HCT116 (cell line): Measurements from ENCODE around the gene THEMIS2. TPM values are rescaled to one million over a fixed set of nuclear protein-coding genes. Genes with fewer than 3 reads are reported as not detected.

Experiments used
- ATAC-seq: fragments of 200-7000 bp; cut with Tn5 transposase; 2 replicates; pipeline ENCODE4 v1.9.1; 2020; ENCODE audit warnings: mild to moderate bottlenecking, moderate library complexity
- BruUV-seq: library from RNA; stranded (reverse); fragments of 400-500 nt; replicated peaks from 2 replicates; lab custom pipeline; 2021; lab: Mats Ljungman, UMichigan
- CTCF ChIA-PET: fragments of 300-600 bp; sonication (Branson Sonifier 250); formaldehyde crosslinking; loops from one replicate; lab custom pipeline; 2021; ENCODE audit warnings: antibody characterized with exemption; lab: Charles Lee
- POLR2A ChIA-PET: fragments of 300-600, 350-600 bp; sonication (Branson Sonifier 250); formaldehyde crosslinking; loops from one replicate; lab custom pipeline; 2021; ENCODE audit warnings: antibody characterized with exemption; lab: Charles Lee
- RAD21 ChIA-PET, 2 experiments: fragments of 300-600 bp; sonication (Branson Sonifier 250); formaldehyde crosslinking; loops; one replicate each; lab custom pipeline; 2023; ENCODE audit warnings: low total read pairs in 2 of 2; ENCODE audit not compliant: uncharacterized antibody in 2 of 2, unreplicated experiment in 2 of 2, low non-redundant PET in 1 of 2; lab: Charles Lee
- DNase-seq: peaks from one replicate; pipeline ENCODE4 v3.0.0-alpha.2; 2010; ENCODE audit warnings: low read depth, low spot score
- H2AFZ ChIP-seq: fragments of 200-600 bp; shearing (Covaris generic), sonication (generic); 2 replicates; pipeline ENCODE4 v1.6.1; 2017; ENCODE audit warnings: low read depth, mixed run types, mixed read lengths, antibody characterized with exemption, low read length; ENCODE audit not compliant: poor library complexity, severe bottlenecking
- H3K27ac ChIP-seq: 2 replicates; pipeline ENCODE4 v1.5.1; 2012; ENCODE audit warnings: low read depth, low read length
- H3K27me3 ChIP-seq: fragments of 200-600 bp; sonication (generic); 2 replicates; pipeline ENCODE4 v1.6.1; 2016; ENCODE audit warnings: mixed run types, low read length, mixed read lengths; ENCODE audit not compliant: insufficient read depth
- H3K36me3 ChIP-seq, 2 experiments: fragments of 200-500 bp in 1 of 2; fragments of 200-600 bp in 1 of 2; sonication (Bioruptor generic) in 1 of 2; sonication (generic) in 1 of 2; 2 replicates each; pipeline versions ENCODE4 v1.5.1 to v1.6.1; 2014 to 2016; ENCODE audit warnings: low read length in 2 of 2, inconsistent platforms in 1 of 2, mixed read lengths in 1 of 2, mixed run types in 1 of 2; ENCODE audit not compliant: insufficient read depth in 2 of 2, control insufficient read depth in 1 of 2
- H3K4me1 ChIP-seq, 2 experiments: fragments of 200-600 bp in 1 of 2; sonication (generic) in 1 of 2; 2 replicates each; pipeline versions ENCODE4 v1.5.1 to v1.6.1; 2012 to 2017; ENCODE audit warnings: low read length in 2 of 2, inconsistent platforms in 1 of 2, mild to moderate bottlenecking in 1 of 2, mixed read lengths in 1 of 2, mixed run types in 1 of 2, moderate library complexity in 1 of 2; ENCODE audit not compliant: insufficient read depth in 2 of 2, control insufficient read depth in 1 of 2
- H3K4me2 ChIP-seq: fragments of 200-600 bp; sonication (generic); 2 replicates; pipeline ENCODE4 v1.6.1; 2017; ENCODE audit warnings: mixed run types, low read length, mixed read lengths
- H3K4me3 ChIP-seq, 2 experiments: fragments of 200-600 bp in 1 of 2; sonication (generic) in 1 of 2; replicated peaks in 1 of 2; 2 replicates each; pipeline ENCODE4 v1.5.1; 2011 to 2016; ENCODE audit warnings: low read length in 2 of 2, control low read depth in 1 of 2, low read depth in 1 of 2, mild to moderate bottlenecking in 1 of 2, mixed read lengths in 1 of 2, mixed run types in 1 of 2
- H3K79me2 ChIP-seq: fragments of 200-600 bp; sonication (generic); 2 replicates; pipeline ENCODE4 v1.6.1; 2017; ENCODE audit warnings: mild to moderate bottlenecking, mixed run types, low read length, moderate library complexity, mixed read lengths; ENCODE audit not compliant: insufficient read depth
- H3K9ac ChIP-seq: fragments of 200-600 bp; sonication (generic); 2 replicates; pipeline ENCODE4 v1.6.1; 2016; ENCODE audit warnings: low read length, mixed read lengths
- H3K9me2 ChIP-seq: fragments of 200-600 bp; sonication (generic), shearing (Covaris generic); 2 replicates; pipeline ENCODE4 v1.6.1; 2017; ENCODE audit warnings: mixed run types, mild to moderate bottlenecking, moderate library complexity; ENCODE audit not compliant: insufficient read depth
- H3K9me3 ChIP-seq, 2 experiments: fragments of 200-500 bp in 1 of 2; fragments of 200-600 bp in 1 of 2; sonication (Bioruptor generic) in 1 of 2; sonication (generic) in 1 of 2; 2 replicates each; pipeline ENCODE4 v1.6.1; 2014 to 2017; ENCODE audit warnings: low read length in 2 of 2, mixed read lengths in 2 of 2, inconsistent platforms in 1 of 2, low read depth in 1 of 2, mild to moderate bottlenecking in 1 of 2, mixed run types in 1 of 2, moderate library complexity in 1 of 2; ENCODE audit not compliant: control insufficient read depth in 1 of 2, insufficient read depth in 1 of 2
- H4K20me1 ChIP-seq: fragments of 200-600 bp; sonication (generic), shearing (Covaris generic); 2 replicates; pipeline ENCODE4 v1.6.1; 2017; ENCODE audit warnings: mixed run types, mild to moderate bottlenecking, moderate library complexity; ENCODE audit not compliant: insufficient read depth
- CBX3 ChIP-seq: IDR thresholded peaks from 2 replicates; pipeline ENCODE4 v1.6.1; 2012; ENCODE audit warnings: low read depth
- CEBPB ChIP-seq: IDR thresholded peaks from 2 replicates; pipeline ENCODE4 v1.6.1; 2012; ENCODE audit warnings: low read depth
- ELF1 ChIP-seq: IDR thresholded peaks from 2 replicates; pipeline ENCODE4 v1.6.1; 2012; ENCODE audit warnings: low read depth, borderline replicate concordance
- EZH2phosphoT487 ChIP-seq: fragments of 200-600 bp; IDR thresholded peaks from 2 replicates; pipeline ENCODE4 v1.6.1; 2018; ENCODE audit warnings: antibody characterized with exemption, borderline replicate concordance
- FOSL1 ChIP-seq: IDR thresholded peaks from 2 replicates; pipeline ENCODE4 v1.6.1; 2012; ENCODE audit warnings: low read depth
- JUND ChIP-seq: IDR thresholded peaks from 2 replicates; pipeline ENCODE4 v1.6.1; 2012
- POLR2A ChIP-seq: IDR thresholded peaks from 2 replicates; pipeline ENCODE4 v1.7.0; 2011; ENCODE audit warnings: borderline replicate concordance; ENCODE audit not compliant: insufficient read depth, insufficient read length; ENCODE audit errors: extremely low read depth
- POLR2AphosphoS5 ChIP-seq: IDR thresholded peaks from 2 replicates; pipeline ENCODE4 v1.6.1; 2011; ENCODE audit warnings: mild to moderate bottlenecking, low read depth, low read length, moderate library complexity
- RAD21 ChIP-seq: IDR thresholded peaks from 2 replicates; pipeline ENCODE4 v1.6.1; 2012; ENCODE audit warnings: low read depth, mild to moderate bottlenecking
- SIN3A ChIP-seq: IDR thresholded peaks from 2 replicates; pipeline ENCODE4 v1.6.1; 2012; ENCODE audit warnings: low read depth
- SP1 ChIP-seq: IDR thresholded peaks from 2 replicates; pipeline ENCODE4 v1.6.1; 2012; ENCODE audit warnings: low read depth
- SRF ChIP-seq: IDR thresholded peaks from 2 replicates; pipeline ENCODE4 v1.6.1; 2012; ENCODE audit warnings: low read depth
- intact Hi-C: fragments of 100-400 bp; cut with micrococcal nuclease; formaldehyde crosslinking; loops from 2 replicates; pipeline ENCODE4 v1.10.0; 2022
- total RNA-seq: library from RNA; stranded (reverse); gene quantifications from one replicate; pipeline ENCODE4 v1.2.1, GENCODE V29; 2021; ENCODE audit not compliant: unreplicated experiment
- TF ChIP-seq, protein P1 (sequence below): IDR thresholded peaks from 2 replicates; pipeline ENCODE4 v1.6.1; 2012
- TF ChIP-seq, protein P2 (sequence below): IDR thresholded peaks from 2 replicates; pipeline ENCODE4 v1.6.1; 2012
- TF ChIP-seq, protein P3 (sequence below): IDR thresholded peaks from 2 replicates; pipeline ENCODE4 v1.6.1; 2011; ENCODE audit warnings: mild to moderate bottlenecking, low read length, moderate library complexity; ENCODE audit not compliant: insufficient replicate concordance; ENCODE audit errors: extremely low read depth

The THEMIS2 gene
- total RNA-seq, 1 experiment from 2014 or later, result 8.0 TPM

DNA sequence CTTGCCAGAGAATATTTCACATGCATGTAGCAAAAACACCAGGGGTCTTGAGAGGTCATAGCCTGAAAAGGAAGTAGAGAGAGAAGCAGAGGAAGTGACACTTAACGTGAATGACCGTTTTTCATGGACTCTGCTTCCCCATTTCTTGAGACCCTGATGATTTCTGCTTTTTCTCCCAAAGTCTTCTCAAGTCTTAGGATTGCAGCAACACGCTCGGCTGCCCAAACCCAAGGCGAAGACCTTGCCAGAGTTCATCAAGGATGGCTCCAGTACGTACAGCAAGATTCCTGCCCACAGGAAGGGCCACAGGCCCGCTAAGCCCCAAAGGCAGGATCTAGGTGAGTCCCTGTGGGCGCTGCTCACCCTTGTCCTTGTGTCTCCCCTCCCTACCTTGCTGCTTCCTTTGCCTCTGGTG lies 12.8 kb downstream of the THEMIS2 start:
- no peaks in the 10 kb centered on the region for H3K9me3 ChIP-seq
- H2AFZ ChIP-seq, result no peak overlapping the region
- DNase-seq, result no peak
- ATAC-seq, result no peak
- TF ChIP-seq SP1 (no peak), POLR2AphosphoS5 (no peak), RAD21 (no peak), CEBPB (no peak), ELF1 (no peak), POLR2A (no peak), CBX3 (no peak), JUND (no peak), SIN3A (no peak)
- TF ChIP-seq, protein P1, sequence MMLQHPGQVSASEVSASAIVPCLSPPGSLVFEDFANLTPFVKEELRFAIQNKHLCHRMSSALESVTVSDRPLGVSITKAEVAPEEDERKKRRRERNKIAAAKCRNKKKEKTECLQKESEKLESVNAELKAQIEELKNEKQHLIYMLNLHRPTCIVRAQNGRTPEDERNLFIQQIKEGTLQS, result no peak
- TF ChIP-seq, protein P2, sequence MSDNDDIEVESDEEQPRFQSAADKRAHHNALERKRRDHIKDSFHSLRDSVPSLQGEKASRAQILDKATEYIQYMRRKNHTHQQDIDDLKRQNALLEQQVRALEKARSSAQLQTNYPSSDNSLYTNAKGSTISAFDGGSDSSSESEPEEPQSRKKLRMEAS, result no peak
- H3K9me2 ChIP-seq, result no peaks in the 10 kb centered on the region
- no TSS peak for BruUV-seq
- H3K79me2 ChIP-seq, result no peaks in the 10 kb centered on the region
- H3K36me3 ChIP-seq, result peaks cover 0 to 10% of the 10 kb centered on the region in 2 experiments; a peak in 2 of 4 replicates
- no peak overlapping the region for H3K4me2 ChIP-seq
- H3K9ac ChIP-seq, result no peak overlapping the region
- POLR2A ChIA-PET, result no interaction called here
- intact Hi-C loops, result no loop called here
- H3K27me3 ChIP-seq, result no peaks in the 10 kb centered on the region
- H3K27ac ChIP-seq, result no peak overlapping the region
- RAD21 ChIA-PET, result no interaction called here
- CTCF ChIA-PET, result no interaction called here
- no peaks in the 10 kb centered on the region for H3K4me1 ChIP-seq
- H4K20me1 ChIP-seq, result no peaks in the 10 kb centered on the region
- no peak overlapping the region for H3K4me3 ChIP-seq

DNA sequence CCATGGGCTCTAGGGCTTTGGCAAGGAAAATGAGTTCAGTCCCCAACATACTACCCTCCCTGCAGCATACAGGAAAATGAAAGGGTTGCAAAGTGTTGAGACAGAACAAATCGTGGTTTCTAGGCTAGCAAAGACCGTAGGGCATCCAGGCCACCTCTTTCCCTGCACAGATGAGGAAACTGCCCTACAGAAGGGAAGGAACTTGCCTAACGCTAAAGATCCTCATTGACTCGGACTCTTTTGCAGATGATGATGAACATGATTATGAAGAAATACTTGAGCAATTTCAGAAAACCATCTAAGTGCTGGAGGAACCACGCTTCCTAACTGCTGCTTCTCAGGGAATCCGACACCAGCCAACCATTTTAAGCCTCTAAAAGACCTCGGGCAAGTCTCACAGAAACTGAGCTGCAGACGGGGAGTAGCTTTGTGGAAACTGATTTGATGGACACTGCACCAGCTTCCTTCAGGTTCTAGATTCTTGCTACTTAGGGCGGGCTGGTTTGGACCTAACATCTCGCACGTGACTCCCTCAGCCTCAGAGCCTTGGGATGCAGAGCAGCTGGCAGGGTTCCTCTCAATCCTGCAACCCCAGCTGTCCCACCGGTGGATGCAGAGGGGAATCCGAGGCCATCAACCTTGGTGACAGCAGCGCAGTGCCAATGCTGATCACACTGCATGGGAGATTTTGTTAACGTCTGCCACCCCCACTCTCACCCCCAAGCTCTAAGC lies 13.4 kb downstream of the THEMIS2 start:
- RAD21 ChIA-PET, result no interaction called here
- Histone ChIP-seq H3K27ac (no peak overlapping the region), H3K4me1 (no peaks in the 10 kb centered on the region), H3K36me3 (peaks cover 0 to 10% of the 10 kb centered on the region in 2 experiments; a peak in 2 of 4 replicates), H3K9me3 (no peaks in the 10 kb centered on the region), H3K4me3 (no peak overlapping the region), H3K79me2 (no peaks in the 10 kb centered on the region), H4K20me1 (no peaks in the 10 kb centered on the region), H3K4me2 (no peak overlapping the region), H3K9ac (no peak overlapping the region), H2AFZ (no peak overlapping the region), H3K27me3 (no peaks in the 10 kb centered on the region), H3K9me2 (no peaks in the 10 kb centered on the region)
- CTCF ChIA-PET, result no interaction called here
- intact Hi-C loops, result no loop called here
- no peak for TF ChIP-seq EZH2phosphoT487
- no peak for TF ChIP-seq JUND
- TF ChIP-seq CEBPB, result no peak
- no peak for TF ChIP-seq SRF
- TF ChIP-seq FOSL1, result no peak
- TF ChIP-seq, protein P3, sequence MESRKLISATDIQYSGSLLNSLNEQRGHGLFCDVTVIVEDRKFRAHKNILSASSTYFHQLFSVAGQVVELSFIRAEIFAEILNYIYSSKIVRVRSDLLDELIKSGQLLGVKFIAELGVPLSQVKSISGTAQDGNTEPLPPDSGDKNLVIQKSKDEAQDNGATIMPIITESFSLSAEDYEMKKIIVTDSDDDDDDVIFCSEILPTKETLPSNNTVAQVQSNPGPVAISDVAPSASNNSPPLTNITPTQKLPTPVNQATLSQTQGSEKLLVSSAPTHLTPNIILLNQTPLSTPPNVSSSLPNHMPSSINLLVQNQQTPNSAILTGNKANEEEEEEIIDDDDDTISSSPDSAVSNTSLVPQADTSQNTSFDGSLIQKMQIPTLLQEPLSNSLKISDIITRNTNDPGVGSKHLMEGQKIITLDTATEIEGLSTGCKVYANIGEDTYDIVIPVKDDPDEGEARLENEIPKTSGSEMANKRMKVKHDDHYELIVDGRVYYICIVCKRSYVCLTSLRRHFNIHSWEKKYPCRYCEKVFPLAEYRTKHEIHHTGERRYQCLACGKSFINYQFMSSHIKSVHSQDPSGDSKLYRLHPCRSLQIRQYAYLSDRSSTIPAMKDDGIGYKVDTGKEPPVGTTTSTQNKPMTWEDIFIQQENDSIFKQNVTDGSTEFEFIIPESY, result no peak
- TF ChIP-seq RAD21, result no peak
- TF ChIP-seq SIN3A, result no peak
- no TSS peak for BruUV-seq
- ATAC-seq (no peak), DNase-seq (no peak)
- POLR2A ChIA-PET, result interaction anchor here (0.8 kb wide), 1 partner anchor 13 kb away, joined by 5 read pairs; no protein-coding TSS in a partner anchor
